Esophagus squamous epithelium (tissue), 5 donors: ENCODE data around the gene PCNT. TPM values are rescaled to one million over a fixed set of nuclear protein-coding genes. Genes with fewer than 3 reads are reported as not detected.
"Not testable (repeated sequence)": the region's sequence is repeated elsewhere in the genome, so short reads cannot be mapped to it uniquely, and the experiment has no call there.

ENCODE experiments used
- DNase-seq: peaks from one replicate; lab custom pipeline; 2025; lab: John Stamatoyannopoulos, UW
- H3K27ac ChIP-seq, 4 donors: fragments of 200-600 bp; sonication (generic); one replicate each; pipeline ENCODE4 v1.5.1; 2016 to 2019; ENCODE audit warnings: mild to moderate bottlenecking in 1 of 4
- H3K27me3 ChIP-seq, 4 donors: fragments of 200-600 bp; sonication (generic); 1 replicate in 3 of 4; 2 replicates in 1 of 4; pipeline versions ENCODE4 v1.5.1 to v1.6.0; 2017 to 2021; ENCODE audit warnings: antibody characterized with exemption in 1 of 4
- H3K36me3 ChIP-seq, 3 donors: fragments of 200-600 bp; sonication (generic); one replicate each; pipeline ENCODE4 v1.5.1; 2016 to 2019
- H3K4me1 ChIP-seq, 3 donors: fragments of 200-600 bp; sonication (generic); one replicate each; pipeline ENCODE4 v1.5.1; 2017 to 2019
- H3K4me3 ChIP-seq, 4 donors: fragments of 200-600 bp; sonication (generic); 1 replicate in 3 of 4; 2 replicates in 1 of 4; pipeline ENCODE4 v1.5.1; 2016 to 2019; ENCODE audit warnings: mild to moderate bottlenecking in 2 of 4, moderate library complexity in 1 of 4
- H3K9me3 ChIP-seq, 3 donors: fragments of 200-600 bp; sonication (generic); one replicate each; pipeline ENCODE4 v1.5.1; 2016 to 2019
- CTCF ChIP-seq, 6 experiments: fragments of 450-650 bp in 4 of 6; fragments of 200-600 bp in 2 of 6; sonication (generic) in 2 of 6; IDR thresholded peaks; one replicate each; pipeline ENCODE4 v1.5.1; 2016 to 2019; ENCODE audit warnings: antibody characterized with exemption in 6 of 6, mild to moderate bottlenecking in 4 of 6, moderate library complexity in 4 of 6
- POLR2A ChIP-seq, 4 donors: fragments of 450-650 bp; IDR thresholded peaks; one replicate each; pipeline ENCODE4 v1.6.1; 2017; ENCODE audit warnings: antibody characterized with exemption in 4 of 4, mild to moderate bottlenecking in 4 of 4, moderate library complexity in 3 of 4
- WGBS, 2 donors: methylation state at CpG; one replicate each; pipeline ENCODE4 v1.1.5; 2018; 5-methylcytosine and 5-hydroxymethylcytosine counted together
- intact Hi-C: fragments of 100-400 bp; cut with DNase I; formaldehyde crosslinking; loops from one replicate; pipeline ENCODE4 v1.15.0; 2022
- total RNA-seq, 4 donors: library from RNA; depleted of rRNA; stranded (reverse); fragments of >200 nt; gene quantifications; one replicate each; pipeline ENCODE4 v1.1.0, GENCODE V29; 2016
- donor health status: DM: yes; HTN: yes; CAD: no.

PCNT gene
- total RNA-seq, 4 donors from 2014 or later = 26.8 to 38.7 (median 29.9) TPM

- whole genome bisulfite sequencing, 2 donors = 96 to 100% methylated on average over 5 of the region's 5 CpGs
- Histone ChIP-seq H3K4me1 (peaks cover 0 to 7% (median 0%) of the 10 kb centered on the region in 3 donors), H3K36me3 (peaks cover 0 to 36% (median 0%) of the 10 kb centered on the region in 3 donors), H3K4me3 (no peak overlapping the region), H3K27ac (no peak overlapping the region), H3K27me3 (no peaks in the 10 kb centered on the region), H3K9me3 (peaks cover 0 to 12% (median 0%) of the 10 kb centered on the region in 3 donors)
- no peak for DNase-seq
- TF ChIP-seq CTCF (IDR thresholded peaks at IDR 0.05) = no peak
- TF ChIP-seq POLR2A (IDR thresholded peaks at IDR 0.05) = no peak
- intact Hi-C loops = no loop called here
Observed at GRCh38 chr21:46448108-46448507, 124.2 kb downstream of the PCNT start.

GRCh38 chr21:46448855-46449254, 124.9 kb downstream of the PCNT start:
- Histone ChIP-seq H3K36me3 (peaks cover 0 to 28% (median 0%) of the 10 kb centered on the region in 3 donors), H3K9me3 (peaks cover 0 to 12% (median 0%) of the 10 kb centered on the region in 3 donors)
- intact Hi-C loops, H3K27ac ChIP-seq, H3K4me1 ChIP-seq, H3K4me3 ChIP-seq, H3K27me3 ChIP-seq, DNase-seq: not testable (repeated sequence)
- WGBS, 2 donors = 94% methylated on average over 6 of the region's 6 CpGs

- peaks cover 15 to 34% (median 32%) of the 10 kb centered on the region in 3 donors for H3K4me1 ChIP-seq
- TF ChIP-seq CTCF (IDR thresholded peaks at IDR 0.05) (no peak), POLR2A (IDR thresholded peaks at IDR 0.05) (no peak)
- H3K36me3 ChIP-seq = no peaks in the 10 kb centered on the region
- no peak for DNase-seq
- WGBS, 2 donors = 100% methylated on average over 3 of the region's 5 CpGs
- no peak overlapping the region for H3K27ac ChIP-seq
- H3K4me3 ChIP-seq = no peak overlapping the region
- H3K27me3 ChIP-seq = no peaks in the 10 kb centered on the region
- H3K9me3 ChIP-seq = peaks cover 0 to 12% (median 0%) of the 10 kb centered on the region in 3 donors
- intact Hi-C loops = no loop called here
Observed at GRCh38 chr21:46452710-46453109, 128.8 kb downstream of the PCNT start.

- Histone ChIP-seq H3K36me3 (no peaks in the 10 kb centered on the region), H3K27ac (no peak overlapping the region), H3K27me3 (no peaks in the 10 kb centered on the region), H3K9me3 (peaks cover 0 to 2% (median 0%) of the 10 kb centered on the region in 3 donors), H3K4me3 (no peak overlapping the region), H3K4me1 (peaks cover 18 to 38% (median 33%) of the 10 kb centered on the region in 3 donors)
- WGBS, 2 donors = 56 to 61% methylated on average over 3 of the region's 3 CpGs
- TF ChIP-seq CTCF (IDR thresholded peaks at IDR 0.05) (no peak), POLR2A (IDR thresholded peaks at IDR 0.05) (no peak)
- no peak for DNase-seq
- intact Hi-C loops = no loop called here
Observed at GRCh38 chr21:46454142-46454541, 130.2 kb downstream of the PCNT start.

- peak overlapping the region in 1 of 4 donors; percentile 98 for H3K27ac ChIP-seq
- no peaks in the 10 kb centered on the region for H3K9me3 ChIP-seq
- peaks cover 18 to 44% (median 33%) of the 10 kb centered on the region in 3 donors for H3K4me1 ChIP-seq
- WGBS, 2 donors = 61 to 67% methylated on average over 4 of the region's 4 CpGs
- no peaks in the 10 kb centered on the region for H3K27me3 ChIP-seq
- DNase-seq = no peak
- TF ChIP-seq POLR2A (IDR thresholded peaks at IDR 0.05) (no peak), CTCF (IDR thresholded peaks at IDR 0.05) (no peak)
- no peak overlapping the region for H3K4me3 ChIP-seq
- intact Hi-C loops = no loop called here
- no peaks in the 10 kb centered on the region for H3K36me3 ChIP-seq
Observed at GRCh38 chr21:46454634-46455390, 130.9 kb downstream of the PCNT start.
